ENCODE data around the gene TSPAN10. TPM values are rescaled to one million over a fixed set of nuclear protein-coding genes. Genes with fewer than 3 reads are reported as not detected.

Gene TSPAN10
- total RNA-seq = 0.10 TPM

GRCh38 chr17:81636505-81637288 lies at the start of gene TSPAN10, which contains the start of gene NPLOC4:
Gene TSPAN10 (plus strand): TSS chr17:81637196. CDS start chr17:81642413, 5,217 bp downstream.
Gene NPLOC4 (minus strand): TSS chr17:81637112. CDS start chr17:81636930, 182 bp downstream.
- no peaks in the 10 kb centered on the region for H3K27me3 ChIP-seq (ENCODE audit: insufficient read depth, low read length)
- H3K4me3 ChIP-seq (ENCODE audit: low read length) = peak within 1 kb of the TSS; percentile 80
- no peaks in the 10 kb centered on the region for H3K9me3 ChIP-seq (ENCODE audit: low read depth, low read length)
- peaks cover 26% of the 10 kb centered on the region for H3K4me1 ChIP-seq (ENCODE audit: insufficient read depth, low read length)

GRCh38 chr17:81589612-81590011 lies 47.4 kb upstream of the TSPAN10 start:
- H3K4me1 ChIP-seq (ENCODE audit: insufficient read depth, low read length) = no peaks in the 10 kb centered on the region
- H3K4me3 ChIP-seq (ENCODE audit: low read length) = no peak overlapping the region
- no peaks in the 10 kb centered on the region for H3K27me3 ChIP-seq (ENCODE audit: insufficient read depth, low read length)
- no peaks in the 10 kb centered on the region for H3K9me3 ChIP-seq (ENCODE audit: low read depth, low read length)

GRCh38 chr17:81590121-81590520 lies 46.9 kb upstream of the TSPAN10 start:
- no peaks in the 10 kb centered on the region for H3K4me1 ChIP-seq (ENCODE audit: insufficient read depth, low read length)
- H3K27me3 ChIP-seq (ENCODE audit: insufficient read depth, low read length) = no peaks in the 10 kb centered on the region
- H3K9me3 ChIP-seq (ENCODE audit: low read depth, low read length) = no peaks in the 10 kb centered on the region
- H3K4me3 ChIP-seq (ENCODE audit: low read length) = no peak overlapping the region

GRCh38 chr17:81591971-81592370 lies 45.0 kb upstream of the TSPAN10 start:
- no peak overlapping the region for H3K4me3 ChIP-seq (ENCODE audit: low read length)
- H3K9me3 ChIP-seq (ENCODE audit: low read depth, low read length) = no peaks in the 10 kb centered on the region
- H3K4me1 ChIP-seq (ENCODE audit: insufficient read depth, low read length) = peaks cover under 1% of the 10 kb centered on the region
- H3K27me3 ChIP-seq (ENCODE audit: insufficient read depth, low read length) = no peaks in the 10 kb centered on the region

GRCh38 chr17:81593105-81593871 lies 43.7 kb upstream of the TSPAN10 start:
- Histone ChIP-seq H3K4me3 (ENCODE audit: low read length) (no peak overlapping the region), H3K27me3 (ENCODE audit: insufficient read depth, low read length) (no peaks in the 10 kb centered on the region), H3K9me3 (ENCODE audit: low read depth, low read length) (no peaks in the 10 kb centered on the region), H3K4me1 (ENCODE audit: insufficient read depth, low read length) (peaks cover 14% of the 10 kb centered on the region)

GRCh38 chr17:81599719-81600486 lies 37.1 kb upstream of the TSPAN10 start:
- Histone ChIP-seq H3K4me1 (ENCODE audit: insufficient read depth, low read length) (peaks cover 41% of the 10 kb centered on the region), H3K27me3 (ENCODE audit: insufficient read depth, low read length) (no peaks in the 10 kb centered on the region)

GRCh38 chr17:81601525-81602120 lies 35.4 kb upstream of the TSPAN10 start:
- Histone ChIP-seq H3K4me1 (ENCODE audit: insufficient read depth, low read length) (peaks cover 43% of the 10 kb centered on the region), H3K9me3 (ENCODE audit: low read depth, low read length) (no peaks in the 10 kb centered on the region), H3K27me3 (ENCODE audit: insufficient read depth, low read length) (no peaks in the 10 kb centered on the region), H3K4me3 (ENCODE audit: low read length) (no peak overlapping the region)

More at GRCh38 chr17:81599719-81600486, 37.1 kb upstream of the TSPAN10 start:
- H3K4me3 ChIP-seq (ENCODE audit: low read length) = no peak overlapping the region
- H3K9me3 ChIP-seq (ENCODE audit: low read depth, low read length) = no peaks in the 10 kb centered on the region

GRCh38 chr17:81603846-81604610 lies 33.0 kb upstream of the TSPAN10 start:
- Histone ChIP-seq H3K27me3 (ENCODE audit: insufficient read depth, low read length) (no peaks in the 10 kb centered on the region), H3K4me1 (ENCODE audit: insufficient read depth, low read length) (peaks cover 29% of the 10 kb centered on the region), H3K9me3 (ENCODE audit: low read depth, low read length) (no peaks in the 10 kb centered on the region), H3K4me3 (ENCODE audit: low read length) (no peak overlapping the region)

GRCh38 chr17:81607431-81607830 lies 29.6 kb upstream of the TSPAN10 start:
- Histone ChIP-seq H3K9me3 (ENCODE audit: low read depth, low read length) (no peaks in the 10 kb centered on the region), H3K4me1 (ENCODE audit: insufficient read depth, low read length) (peaks cover 20% of the 10 kb centered on the region), H3K4me3 (ENCODE audit: low read length) (no peak overlapping the region), H3K27me3 (ENCODE audit: insufficient read depth, low read length) (no peaks in the 10 kb centered on the region)

- no peak overlapping the region for H3K4me3 ChIP-seq (ENCODE audit: low read length)
- H3K4me1 ChIP-seq (ENCODE audit: insufficient read depth, low read length) = peaks cover 20% of the 10 kb centered on the region
- no peaks in the 10 kb centered on the region for H3K27me3 ChIP-seq (ENCODE audit: insufficient read depth, low read length)
- no peaks in the 10 kb centered on the region for H3K9me3 ChIP-seq (ENCODE audit: low read depth, low read length)
These were observed 28.9 kb upstream of the TSPAN10 start for GRCh38 chr17:81608082-81608481.

- no peak overlapping the region for H3K4me3 ChIP-seq (ENCODE audit: low read length)
- H3K9me3 ChIP-seq (ENCODE audit: low read depth, low read length) = no peaks in the 10 kb centered on the region
- no peaks in the 10 kb centered on the region for H3K27me3 ChIP-seq (ENCODE audit: insufficient read depth, low read length)
- peaks cover 20% of the 10 kb centered on the region for H3K4me1 ChIP-seq (ENCODE audit: insufficient read depth, low read length)
These were observed 28.4 kb upstream of the TSPAN10 start for GRCh38 chr17:81608605-81609004.

- no peak overlapping the region for H3K4me3 ChIP-seq (ENCODE audit: low read length)
- H3K4me1 ChIP-seq (ENCODE audit: insufficient read depth, low read length) = peaks cover 20% of the 10 kb centered on the region
- no peaks in the 10 kb centered on the region for H3K9me3 ChIP-seq (ENCODE audit: low read depth, low read length)
- no peaks in the 10 kb centered on the region for H3K27me3 ChIP-seq (ENCODE audit: insufficient read depth, low read length)
These were observed 27.3 kb upstream of the TSPAN10 start for GRCh38 chr17:81609541-81610311.

GRCh38 chr17:81612172-81612970 lies 24.6 kb upstream of the TSPAN10 start:
- H3K4me1 ChIP-seq (ENCODE audit: insufficient read depth, low read length) = peaks cover 14% of the 10 kb centered on the region
- H3K27me3 ChIP-seq (ENCODE audit: insufficient read depth, low read length) = no peaks in the 10 kb centered on the region
- H3K4me3 ChIP-seq (ENCODE audit: low read length) = no peak overlapping the region
- H3K9me3 ChIP-seq (ENCODE audit: low read depth, low read length) = no peaks in the 10 kb centered on the region

Measured in mononuclear cell (primary cell).